OCI-LY7 (cell line): ENCODE results near the gene RHBG. TPM values are rescaled to one million over a fixed set of nuclear protein-coding genes. Genes with fewer than 3 reads are reported as not detected.

ENCODE experiments used
- BruUV-seq: library from RNA; stranded (reverse); fragments of 400-500 nt; replicated peaks from 2 replicates; lab custom pipeline; 2021; lab: Mats Ljungman, UMichigan
- CTCF ChIA-PET: fragments of 300-600 bp; sonication (Branson Sonifier 250); formaldehyde crosslinking; loops from one replicate; lab custom pipeline; 2022; ENCODE audit warnings: antibody characterized with exemption; ENCODE audit not compliant: unreplicated experiment; lab: Charles Lee
- POLR2A ChIA-PET: fragments of 300-600 bp; sonication (Branson Sonifier 250); formaldehyde crosslinking; loops from one replicate; lab custom pipeline; 2022; ENCODE audit warnings: antibody characterized with exemption; lab: Charles Lee
- DNase-seq: peaks from one replicate; pipeline ENCODE4 v3.0.0-alpha.2; 2015; ENCODE audit warnings: low spot score
- H2AFZ ChIP-seq: fragments of 200-600 bp; sonication (generic), shearing (Covaris generic); 2 replicates; pipeline ENCODE4 v1.6.1; 2014; ENCODE audit warnings: mild to moderate bottlenecking, antibody characterized with exemption, low read length, moderate library complexity
- H3K27ac ChIP-seq: fragments of 200-600 bp; sonication (generic); 2 replicates; pipeline ENCODE4 v1.5.1; 2014; ENCODE audit warnings: mixed run types, low read depth, mild to moderate bottlenecking, moderate library complexity, low read length, inconsistent platforms; ENCODE audit not compliant: poor library complexity, severe bottlenecking
- H3K36me3 ChIP-seq: fragments of 200-600 bp; sonication (generic); 2 replicates; pipeline ENCODE4 v1.6.1; 2014; ENCODE audit warnings: mild to moderate bottlenecking, antibody characterized with exemption, low read length, moderate library complexity, mixed read lengths; ENCODE audit not compliant: insufficient read depth
- H3K4me1 ChIP-seq: fragments of 200-600 bp; sonication (generic); 2 replicates; pipeline ENCODE4 v1.5.1; 2014; ENCODE audit warnings: mild to moderate bottlenecking, low read length; ENCODE audit not compliant: insufficient read depth, poor library complexity, severe bottlenecking
- H3K4me2 ChIP-seq: fragments of 200-600 bp; sonication (generic); 2 replicates; pipeline ENCODE4 v1.6.1; 2014; ENCODE audit warnings: mild to moderate bottlenecking, low read length
- H3K4me3 ChIP-seq: fragments of 200-600 bp; sonication (generic); 2 replicates; pipeline ENCODE4 v1.5.1; 2014; ENCODE audit warnings: mild to moderate bottlenecking, low read depth, low read length; ENCODE audit not compliant: poor library complexity, severe bottlenecking
- H3K79me2 ChIP-seq: fragments of 200-600 bp; sonication (generic); 2 replicates; pipeline ENCODE4 v1.6.1; 2016; ENCODE audit warnings: low read depth, mild to moderate bottlenecking, low read length, moderate library complexity, mixed read lengths; ENCODE audit not compliant: insufficient read depth
- H3K9me2 ChIP-seq: fragments of 200-600 bp; sonication (generic); 2 replicates; pipeline ENCODE4 v1.6.1; 2016; ENCODE audit warnings: mild to moderate bottlenecking, low read length, mixed read lengths; ENCODE audit not compliant: insufficient read depth
- H3K9me3 ChIP-seq: fragments of 200-600 bp; sonication (generic); 2 replicates; pipeline ENCODE4 v1.6.1; 2014; ENCODE audit warnings: mild to moderate bottlenecking, mixed run types, low read length, mixed read lengths
- H4K20me1 ChIP-seq: fragments of 200-600 bp; sonication (generic); 2 replicates; pipeline ENCODE4 v1.6.1; 2014; ENCODE audit warnings: mild to moderate bottlenecking, antibody characterized with exemption, low read length, moderate library complexity, mixed read lengths; ENCODE audit not compliant: insufficient read depth
- CTCF ChIP-seq: fragments of 200-600 bp; sonication (generic); conservative IDR thresholded peaks from 2 replicates; pipeline ENCODE4 v1.5.1; 2014; ENCODE audit warnings: mild to moderate bottlenecking, antibody characterized with exemption, low read length, moderate library complexity, mixed read lengths
- EZH2phosphoT487 ChIP-seq: fragments of 200-600 bp; sonication (generic); IDR thresholded peaks from 2 replicates; pipeline ENCODE4 v1.6.1; 2018; ENCODE audit warnings: low read depth, borderline replicate concordance, mild to moderate bottlenecking, mixed run types, antibody characterized with exemption, low read length, moderate library complexity, mixed read lengths
- intact Hi-C: fragments of 100-400 bp; cut with micrococcal nuclease; formaldehyde crosslinking; loops from one replicate; pipeline ENCODE4 v1.10.0; 2022; ENCODE audit not compliant: unreplicated experiment
- total RNA-seq, 2 experiments: library from RNA; depleted of rRNA in 1 of 2; stranded (reverse); fragments of >200 nt in 1 of 2; shearing (Covaris generic) in 1 of 2; gene quantifications; 2 replicates each; pipeline ENCODE4 v1.2.3, GENCODE V29; 2014 to 2022

The RHBG gene
- total RNA-seq, 2 experiments from 2014 or later, result not detected

GRCh38 chr1:156386949-156387869 is 18.2 kb downstream of the RHBG start:
- H2AFZ ChIP-seq, result no peak overlapping the region
- DNase-seq, result no peak
- no peaks in the 10 kb centered on the region for H3K9me2 ChIP-seq
- H3K79me2 ChIP-seq, result no peaks in the 10 kb centered on the region
- intact Hi-C loops, result no loop called here
- POLR2A ChIA-PET, result interaction anchor here (0.5 to 2.4 kb wide), 3 partner anchors 58 to 1594 kb away, joined by 4 to 10 read pairs (median 6); no protein-coding TSS in a partner anchor
- TF ChIP-seq EZH2phosphoT487 (no peak), CTCF (no peak)
- no TSS peak for BruUV-seq
- no peak overlapping the region for H3K4me3 ChIP-seq
- CTCF ChIA-PET, result interaction anchor here (3.5 kb wide), 1 partner anchor 59 kb away, joined by 40 read pairs; no protein-coding TSS in a partner anchor
- peaks cover 3% of the 10 kb centered on the region for H3K4me1 ChIP-seq
- H4K20me1 ChIP-seq, result no peaks in the 10 kb centered on the region
- H3K27ac ChIP-seq, result no peak overlapping the region
- no peaks in the 10 kb centered on the region for H3K9me3 ChIP-seq
- no peak overlapping the region for H3K4me2 ChIP-seq
- H3K36me3 ChIP-seq, result no peaks in the 10 kb centered on the region

GRCh38 chr1:156387870-156388173 is 18.8 kb downstream of the RHBG start:
- intact Hi-C loops, result no loop called here
- POLR2A ChIA-PET, result interaction anchor here (0.5 kb wide), 1 partner anchor 1594 kb away, joined by 6 read pairs; no protein-coding TSS in a partner anchor
- no TSS peak for BruUV-seq
- Histone ChIP-seq H3K27ac (no peak overlapping the region), H3K79me2 (no peaks in the 10 kb centered on the region), H3K4me1 (peaks cover 3% of the 10 kb centered on the region), H3K9me3 (no peaks in the 10 kb centered on the region), H3K4me3 (no peak overlapping the region), H3K36me3 (no peaks in the 10 kb centered on the region), H2AFZ (no peak overlapping the region), H4K20me1 (no peaks in the 10 kb centered on the region), H3K4me2 (no peak overlapping the region), H3K9me2 (no peaks in the 10 kb centered on the region)
- TF ChIP-seq EZH2phosphoT487 (no peak), CTCF (no peak)
- CTCF ChIA-PET, result no interaction called here
- DNase-seq, result no peak
